IMR-90 (cell line): ENCODE measurements around the gene METTL27. TPM values are rescaled to one million over a fixed set of nuclear protein-coding genes. Genes with fewer than 3 reads are reported as not detected.

Experiments used
- ATAC-seq: fragments of 200-7000 bp; cut with Tn5 transposase; 2 replicates; pipeline ENCODE4 v1.9.1; 2020; ENCODE audit warnings: low read depth, mild to moderate bottlenecking, moderate library complexity
- BruUV-seq: library from RNA; stranded (reverse); fragments of 400-500 nt; replicated peaks from 2 replicates; lab custom pipeline; 2021; lab: Mats Ljungman, UMichigan
- CTCF ChIA-PET: fragments of 300-600 bp; formaldehyde crosslinking; extraction: SDS; loops from one replicate; lab custom pipeline; 2021; ENCODE audit warnings: antibody characterized with exemption; lab: Yijun Ruan, JAX
- POLR2A ChIA-PET: fragments of 300-600 bp; sonication (Branson Sonifier 250); formaldehyde crosslinking; loops from one replicate; lab custom pipeline; 2022; ENCODE audit warnings: antibody characterized with exemption; ENCODE audit not compliant: unreplicated experiment; lab: Charles Lee
- DNase-seq: peaks from one replicate; pipeline ENCODE4 v3.0.0; 2013
- H2AFZ ChIP-seq: replicated peaks from 2 replicates; pipeline ENCODE3; 2013; ENCODE audit warnings: low read length, mild to moderate bottlenecking; ENCODE audit not compliant: poor library complexity
- H2AK5ac ChIP-seq: 2 replicates; pipeline ENCODE4 v1.6.1; 2013; ENCODE audit warnings: low read depth, low read length, inconsistent platforms
- H2AK9ac ChIP-seq: replicated peaks from 2 replicates; pipeline ENCODE3; 2013; ENCODE audit warnings: mild to moderate bottlenecking, low read depth, low read length, moderate library complexity; ENCODE audit not compliant: poor library complexity
- H2BK120ac ChIP-seq: 2 replicates; pipeline ENCODE4 v1.6.1; 2013; ENCODE audit warnings: low read depth, low read length, inconsistent platforms
- H2BK15ac ChIP-seq: 3 replicates; pipeline ENCODE4 v1.6.1; 2013; ENCODE audit warnings: low read depth, low read length, inconsistent platforms
- H2BK20ac ChIP-seq: 2 replicates; pipeline ENCODE4 v1.6.1; 2013; ENCODE audit warnings: low read depth, mild to moderate bottlenecking, inconsistent platforms, low read length, moderate library complexity
- H2BK5ac ChIP-seq: 2 replicates; pipeline ENCODE4 v1.6.1; 2013; ENCODE audit warnings: mild to moderate bottlenecking, low read depth, low read length, inconsistent platforms; ENCODE audit not compliant: poor library complexity, severe bottlenecking
- H3K14ac ChIP-seq: replicated peaks from 2 replicates; pipeline ENCODE4 v1.6.1; 2013; ENCODE audit warnings: low read depth, low read length, inconsistent platforms
- H3K18ac ChIP-seq: 2 replicates; pipeline ENCODE4 v1.6.1; 2013; ENCODE audit warnings: low read depth, low read length, control low read depth
- H3K23ac ChIP-seq: 2 replicates; pipeline ENCODE4 v1.6.1; 2013; ENCODE audit warnings: low read depth, low read length, inconsistent platforms
- H3K27ac ChIP-seq: 2 replicates; pipeline ENCODE4 v1.5.1; 2013; ENCODE audit warnings: mild to moderate bottlenecking, control low read depth, low read length; ENCODE audit not compliant: insufficient read depth
- H3K27me3 ChIP-seq: 2 replicates; pipeline ENCODE4 v1.6.1; 2013; ENCODE audit warnings: low read length; ENCODE audit not compliant: control insufficient read depth, insufficient read depth
- H3K36me3 ChIP-seq: 2 replicates; pipeline ENCODE4 v1.6.1; 2013; ENCODE audit warnings: low read length, mixed read lengths; ENCODE audit not compliant: control insufficient read depth, insufficient read depth
- H3K4ac ChIP-seq: 2 replicates; pipeline ENCODE4 v1.6.1; 2013; ENCODE audit warnings: low read depth, low read length, inconsistent platforms
- H3K4me1 ChIP-seq: 2 replicates; pipeline ENCODE4 v1.6.1; 2013; ENCODE audit warnings: low read length, mixed read lengths; ENCODE audit not compliant: control insufficient read depth, insufficient read depth
- H3K4me2 ChIP-seq: 2 replicates; pipeline ENCODE4 v1.6.1; 2013; ENCODE audit warnings: low read depth, mild to moderate bottlenecking, control low read depth, low read length, moderate library complexity
- H3K4me3 ChIP-seq: 2 replicates; pipeline ENCODE4 v1.5.1; 2013; ENCODE audit warnings: low read depth, mild to moderate bottlenecking, control low read depth, low read length, moderate library complexity; ENCODE audit not compliant: insufficient read depth
- H3K56ac ChIP-seq: 2 replicates; pipeline ENCODE4 v1.6.1; 2013; ENCODE audit warnings: low read length, inconsistent platforms; ENCODE audit not compliant: insufficient read depth; ENCODE audit errors: extremely low read depth
- H3K79me1 ChIP-seq, 2 experiments: 2 replicates each; pipeline ENCODE4 v1.6.1; 2013; ENCODE audit warnings: low read length in 2 of 2, inconsistent platforms in 1 of 2, low read depth in 1 of 2
- H3K9ac ChIP-seq: 2 replicates; pipeline ENCODE4 v1.6.1; 2013; ENCODE audit warnings: low read depth, low read length, control low read depth
- H3K9me1 ChIP-seq: 2 replicates; pipeline ENCODE4 v1.6.1; 2013; ENCODE audit warnings: low read length, inconsistent platforms; ENCODE audit not compliant: insufficient read depth
- H3K9me3 ChIP-seq: 2 replicates; pipeline ENCODE4 v1.6.1; 2013; ENCODE audit warnings: low read length; ENCODE audit not compliant: control insufficient read depth, insufficient read depth
- H4K20me1 ChIP-seq: 2 replicates; pipeline ENCODE4 v1.6.1; 2013; ENCODE audit warnings: low read length, inconsistent platforms; ENCODE audit not compliant: insufficient read depth
- H4K5ac ChIP-seq: 2 replicates; pipeline ENCODE4 v1.6.1; 2013; ENCODE audit warnings: mild to moderate bottlenecking, low read depth, low read length, control low read depth
- H4K8ac ChIP-seq, 2 experiments: 2 replicates each; pipeline ENCODE4 v1.6.1; 2013; ENCODE audit warnings: low read depth in 2 of 2, low read length in 2 of 2, control low read depth in 1 of 2, inconsistent platforms in 1 of 2
- H4K91ac ChIP-seq: 2 replicates; pipeline ENCODE4 v1.6.1; 2013; ENCODE audit warnings: low read depth, low read length, inconsistent platforms; ENCODE audit not compliant: insufficient read depth
- CEBPB ChIP-seq: IDR thresholded peaks from 2 replicates; pipeline ENCODE4 v1.6.1; 2012; ENCODE audit warnings: low read depth, low read length, improper control_type of control experiment
- MAFK ChIP-seq: IDR thresholded peaks from 2 replicates; pipeline ENCODE4 v1.6.1; 2012; ENCODE audit warnings: low read depth, low read length, improper control_type of control experiment
- MXI1 ChIP-seq: IDR thresholded peaks from 2 replicates; pipeline ENCODE4 v1.6.1; 2012; ENCODE audit warnings: low read depth, mild to moderate bottlenecking, low read length, moderate library complexity, borderline replicate concordance
- NFE2L2 ChIP-seq: fragments of 150-350 bp; IDR thresholded peaks from 2 replicates; pipeline ENCODE4 v1.6.1; 2016; ENCODE audit warnings: low read depth, mild to moderate bottlenecking, low read length
- POLR2A ChIP-seq: IDR thresholded peaks from 2 replicates; pipeline ENCODE4 v1.6.1; 2012; ENCODE audit warnings: mild to moderate bottlenecking, low read depth, low read length
- RAD21 ChIP-seq: IDR thresholded peaks from 2 replicates; pipeline ENCODE4 v1.6.1; 2012; ENCODE audit warnings: low read length, improper control_type of control experiment
- RCOR1 ChIP-seq: IDR thresholded peaks from 2 replicates; pipeline ENCODE4 v1.6.1; 2012; ENCODE audit warnings: mild to moderate bottlenecking, low read length, improper control_type of control experiment; ENCODE audit not compliant: insufficient replicate concordance
- SMC3 ChIP-seq: fragments of 150-350 bp; IDR thresholded peaks from 2 replicates; pipeline ENCODE4 v1.6.1; 2016; ENCODE audit warnings: low read depth, mild to moderate bottlenecking, antibody characterized with exemption, low read length, moderate library complexity
- WGBS, 2 experiments: methylation state at CpG; one replicate each; pipeline versions ENCODE4 v1.1.5 to v1.1.7; 2013; ENCODE audit warnings: missing lambda C conversion rate in 2 of 2; ENCODE audit not compliant: insufficient read length in 1 of 2; ENCODE audit errors: extremely low coverage in 2 of 2; 5-methylcytosine and 5-hydroxymethylcytosine counted together
- dilution Hi-C: fragments of 300-500 bp; cut with HindIII; formaldehyde crosslinking; loops from one replicate; pipeline ENCODE4 v1.14.3; 2018; ENCODE audit warnings: low sequenced_read_pairs; ENCODE audit not compliant: unreplicated experiment
- in situ Hi-C: fragments of 300-500 bp; cut with MboI; formaldehyde crosslinking; loops from 3 replicates; pipeline ENCODE4 v1.14.3; 2019; ENCODE audit warnings: low sequenced_read_pairs, inconsistent platforms, mixed read lengths
- intact Hi-C: fragments of 100-400 bp; cut with micrococcal nuclease; formaldehyde crosslinking; loops from 2 replicates; pipeline ENCODE4 v1.10.0; 2022
- polyA plus RNA-seq, 3 experiments: library from polyadenylated mRNA; depleted of rRNA; stranded (reverse); fragments of >200 nt; gene quantifications; 2 replicates each; pipeline ENCODE4 v1.2.3, GENCODE V29; 2012; ENCODE audit warnings: low replicate concordance in 1 of 3
- total RNA-seq: library from RNA; depleted of rRNA; stranded (reverse); fragments of >200 nt; gene quantifications from 2 replicates; pipeline ENCODE4 v1.2.3, GENCODE V29; 2012
- TF ChIP-seq, protein P1 (sequence below): conservative IDR thresholded peaks from 2 replicates; pipeline ENCODE4 v1.5.1; 2012; ENCODE audit warnings: mild to moderate bottlenecking, low read depth, low read length, improper control_type of control experiment
- TF ChIP-seq, protein P2 (sequence below): fragments of 150-350 bp; IDR thresholded peaks from 2 replicates; pipeline ENCODE4 v1.6.1; 2016; ENCODE audit warnings: low read depth, mild to moderate bottlenecking, low read length, moderate library complexity, borderline replicate concordance
- TF ChIP-seq, protein P3 (sequence below): fragments of 150-350 bp; IDR thresholded peaks from 2 replicates; pipeline ENCODE4 v1.6.1; 2017; ENCODE audit warnings: mild to moderate bottlenecking, antibody characterized with exemption, low read length, low read depth

The METTL27 gene
- total and polyA plus RNA-seq, 2 of the 4 experiments (the other 2 are of a cell fraction) = 2.3 to 4.3 TPM

DNA sequence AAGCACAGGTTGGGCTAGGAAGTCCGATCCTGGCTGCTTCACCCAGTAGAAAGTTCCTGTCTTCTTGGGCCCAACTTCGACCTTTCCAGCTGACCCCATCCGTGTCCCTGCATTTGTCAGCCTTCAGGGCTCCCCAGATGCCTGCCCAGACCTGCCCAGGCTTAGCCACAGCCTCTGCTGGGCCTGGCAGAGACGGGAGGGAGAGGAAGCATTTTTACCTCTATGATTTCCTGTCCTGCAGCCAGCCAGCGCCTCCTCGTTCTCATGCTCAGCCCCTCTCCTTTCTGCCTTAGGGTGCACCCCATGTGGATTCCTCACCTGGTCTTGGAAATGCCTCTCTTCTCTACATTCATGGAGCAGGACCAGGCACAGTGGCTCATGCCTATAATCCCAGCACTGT, 3.7 kb downstream of the METTL27 start:
- 0 out of 2 replicates have a peak overlapping the region, but pooled peaks have one; percentile 87 for H2AK5ac ChIP-seq
- no peak overlapping the region for H4K91ac ChIP-seq
- H2AK9ac ChIP-seq = peak overlapping the region; percentile 37
- H3K56ac ChIP-seq = no peak overlapping the region
- DNase-seq (no peak), ATAC-seq (no peak)
- no peaks in the 10 kb centered on the region for H3K4me1 ChIP-seq
- H3K9me1 ChIP-seq = peaks cover 2% of the 10 kb centered on the region
- WGBS, 2 experiments = 79% methylated on average over 3 of the region's 6 CpGs; no CpG with 5 or more reads in 1 of the 2 experiments
- no peaks in the 10 kb centered on the region for H3K27me3 ChIP-seq
- no peak overlapping the region for H2BK20ac ChIP-seq
- no peaks in the 10 kb centered on the region for H3K9me3 ChIP-seq
- H3K36me3 ChIP-seq = no peaks in the 10 kb centered on the region; the same call in 1 of the 2 replicates
- H3K27ac ChIP-seq = no peak overlapping the region
- no peak overlapping the region for H3K18ac ChIP-seq
- no peak for TF ChIP-seq CEBPB
- TF ChIP-seq POLR2A = no peak
- no peak for TF ChIP-seq SMC3
- no peak for TF ChIP-seq MAFK
- TF ChIP-seq, protein P1, sequence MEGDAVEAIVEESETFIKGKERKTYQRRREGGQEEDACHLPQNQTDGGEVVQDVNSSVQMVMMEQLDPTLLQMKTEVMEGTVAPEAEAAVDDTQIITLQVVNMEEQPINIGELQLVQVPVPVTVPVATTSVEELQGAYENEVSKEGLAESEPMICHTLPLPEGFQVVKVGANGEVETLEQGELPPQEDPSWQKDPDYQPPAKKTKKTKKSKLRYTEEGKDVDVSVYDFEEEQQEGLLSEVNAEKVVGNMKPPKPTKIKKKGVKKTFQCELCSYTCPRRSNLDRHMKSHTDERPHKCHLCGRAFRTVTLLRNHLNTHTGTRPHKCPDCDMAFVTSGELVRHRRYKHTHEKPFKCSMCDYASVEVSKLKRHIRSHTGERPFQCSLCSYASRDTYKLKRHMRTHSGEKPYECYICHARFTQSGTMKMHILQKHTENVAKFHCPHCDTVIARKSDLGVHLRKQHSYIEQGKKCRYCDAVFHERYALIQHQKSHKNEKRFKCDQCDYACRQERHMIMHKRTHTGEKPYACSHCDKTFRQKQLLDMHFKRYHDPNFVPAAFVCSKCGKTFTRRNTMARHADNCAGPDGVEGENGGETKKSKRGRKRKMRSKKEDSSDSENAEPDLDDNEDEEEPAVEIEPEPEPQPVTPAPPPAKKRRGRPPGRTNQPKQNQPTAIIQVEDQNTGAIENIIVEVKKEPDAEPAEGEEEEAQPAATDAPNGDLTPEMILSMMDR = no peak
- TF ChIP-seq, protein P2, sequence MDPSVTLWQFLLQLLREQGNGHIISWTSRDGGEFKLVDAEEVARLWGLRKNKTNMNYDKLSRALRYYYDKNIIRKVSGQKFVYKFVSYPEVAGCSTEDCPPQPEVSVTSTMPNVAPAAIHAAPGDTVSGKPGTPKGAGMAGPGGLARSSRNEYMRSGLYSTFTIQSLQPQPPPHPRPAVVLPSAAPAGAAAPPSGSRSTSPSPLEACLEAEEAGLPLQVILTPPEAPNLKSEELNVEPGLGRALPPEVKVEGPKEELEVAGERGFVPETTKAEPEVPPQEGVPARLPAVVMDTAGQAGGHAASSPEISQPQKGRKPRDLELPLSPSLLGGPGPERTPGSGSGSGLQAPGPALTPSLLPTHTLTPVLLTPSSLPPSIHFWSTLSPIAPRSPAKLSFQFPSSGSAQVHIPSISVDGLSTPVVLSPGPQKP = no peak
- TF ChIP-seq, protein P3, sequence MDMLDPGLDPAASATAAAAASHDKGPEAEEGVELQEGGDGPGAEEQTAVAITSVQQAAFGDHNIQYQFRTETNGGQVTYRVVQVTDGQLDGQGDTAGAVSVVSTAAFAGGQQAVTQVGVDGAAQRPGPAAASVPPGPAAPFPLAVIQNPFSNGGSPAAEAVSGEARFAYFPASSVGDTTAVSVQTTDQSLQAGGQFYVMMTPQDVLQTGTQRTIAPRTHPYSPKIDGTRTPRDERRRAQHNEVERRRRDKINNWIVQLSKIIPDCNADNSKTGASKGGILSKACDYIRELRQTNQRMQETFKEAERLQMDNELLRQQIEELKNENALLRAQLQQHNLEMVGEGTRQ = no peak
- TF ChIP-seq RAD21 = no peak
- no peak for TF ChIP-seq MXI1
- TF ChIP-seq RCOR1 = no peak
- no peak for TF ChIP-seq NFE2L2
- no peak overlapping the region for H3K14ac ChIP-seq
- in situ Hi-C loops (no loop called here), dilution Hi-C loops (no loop called here), intact Hi-C loops (no loop called here)
- no TSS peak for BruUV-seq
- no peak overlapping the region for H4K5ac ChIP-seq
- H2BK120ac ChIP-seq = no peak overlapping the region
- H4K8ac ChIP-seq = no peak overlapping the region
- no peak overlapping the region for H2BK15ac ChIP-seq
- peak overlapping the region; percentile 32 for H2AFZ ChIP-seq
- no peaks in the 10 kb centered on the region for H4K20me1 ChIP-seq
- no peak overlapping the region for H3K4ac ChIP-seq
- H3K9ac ChIP-seq = no peak overlapping the region
- POLR2A ChIA-PET = no interaction called here
- CTCF ChIA-PET = no interaction called here
- no peak overlapping the region for H2BK5ac ChIP-seq
- no peak overlapping the region for H3K4me2 ChIP-seq
- H3K79me1 ChIP-seq = peaks cover 5 to 22% of the 10 kb centered on the region in 2 experiments
- H3K4me3 ChIP-seq = no peak overlapping the region
- H3K23ac ChIP-seq = no peak overlapping the region
